ENCODE results near the gene COL18A1. TPM values are rescaled to one million over a fixed set of nuclear protein-coding genes. Genes with fewer than 3 reads are reported as not detected.
A peak's percentile ranks its signal among the peaks of the same experiment; 100 is the strongest.

The COL18A1 gene
- total and polyA plus RNA-seq, 9 of the 15 experiments (the other 6 are each of a cell fraction or from before 2014, with no cell fraction given) = 0.14 to 16.4 (median 2.0) TPM

- TF ChIP-seq ELF2 (CRISPR knock-in tag; IDR thresholded peaks at IDR 0.05) = no peak
- TF ChIP-seq ELK3 (CRISPR knock-in tag; IDR thresholded peaks at IDR 0.05) = no peak
- no peak for TF ChIP-seq ZNF165 (CRISPR knock-in tag; IDR thresholded peaks at IDR 0.05; ENCODE audit: borderline replicate concordance)
- TF ChIP-seq ZNF12 (CRISPR knock-in tag; IDR thresholded peaks at IDR 0.05) = no peak
- peak; percentile 86 to 97 for TF ChIP-seq RCOR1 (IDR thresholded peaks at IDR 0.05; ENCODE audit: borderline replicate concordance in 1 of 2, low read depth in 2 of 2, low read length in 2 of 2)
- TF ChIP-seq RBM14 (IDR thresholded peaks at IDR 0.05; ENCODE audit: borderline replicate concordance, insufficient read depth, low read depth, low read length) = no peak
- TF ChIP-seq, protein P1, sequence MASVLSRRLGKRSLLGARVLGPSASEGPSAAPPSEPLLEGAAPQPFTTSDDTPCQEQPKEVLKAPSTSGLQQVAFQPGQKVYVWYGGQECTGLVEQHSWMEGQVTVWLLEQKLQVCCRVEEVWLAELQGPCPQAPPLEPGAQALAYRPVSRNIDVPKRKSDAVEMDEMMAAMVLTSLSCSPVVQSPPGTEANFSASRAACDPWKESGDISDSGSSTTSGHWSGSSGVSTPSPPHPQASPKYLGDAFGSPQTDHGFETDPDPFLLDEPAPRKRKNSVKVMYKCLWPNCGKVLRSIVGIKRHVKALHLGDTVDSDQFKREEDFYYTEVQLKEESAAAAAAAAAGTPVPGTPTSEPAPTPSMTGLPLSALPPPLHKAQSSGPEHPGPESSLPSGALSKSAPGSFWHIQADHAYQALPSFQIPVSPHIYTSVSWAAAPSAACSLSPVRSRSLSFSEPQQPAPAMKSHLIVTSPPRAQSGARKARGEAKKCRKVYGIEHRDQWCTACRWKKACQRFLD (CRISPR knock-in tag; IDR thresholded peaks at IDR 0.05) = peak; percentile 99
- TF ChIP-seq ZNF444 (CRISPR knock-in tag; IDR thresholded peaks at IDR 0.05) = no peak
- TF ChIP-seq PURB (CRISPR knock-in tag; IDR thresholded peaks at IDR 0.05; ENCODE audit: low read depth) = no peak
- no peak for TF ChIP-seq CGGBP1 (CRISPR knock-in tag; IDR thresholded peaks at IDR 0.05)
- peak; percentile 58; the same call in 1 of the 2 replicates for TF ChIP-seq KLF13 (tag; IDR thresholded peaks at IDR 0.05; ENCODE audit: borderline replicate concordance, low read depth)
- TF ChIP-seq NR1H2 (CRISPR knock-in tag; IDR thresholded peaks at IDR 0.05) = no peak; the same call in 1 of the 2 replicates
- TF ChIP-seq, protein P2, sequence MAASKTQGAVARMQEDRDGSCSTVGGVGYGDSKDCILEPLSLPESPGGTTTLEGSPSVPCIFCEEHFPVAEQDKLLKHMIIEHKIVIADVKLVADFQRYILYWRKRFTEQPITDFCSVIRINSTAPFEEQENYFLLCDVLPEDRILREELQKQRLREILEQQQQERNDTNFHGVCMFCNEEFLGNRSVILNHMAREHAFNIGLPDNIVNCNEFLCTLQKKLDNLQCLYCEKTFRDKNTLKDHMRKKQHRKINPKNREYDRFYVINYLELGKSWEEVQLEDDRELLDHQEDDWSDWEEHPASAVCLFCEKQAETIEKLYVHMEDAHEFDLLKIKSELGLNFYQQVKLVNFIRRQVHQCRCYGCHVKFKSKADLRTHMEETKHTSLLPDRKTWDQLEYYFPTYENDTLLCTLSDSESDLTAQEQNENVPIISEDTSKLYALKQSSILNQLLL (CRISPR knock-in tag; IDR thresholded peaks at IDR 0.05; ENCODE audit: borderline replicate concordance) = no peak
- no peak for TF ChIP-seq CTCFL (IDR thresholded peaks at IDR 0.05; ENCODE audit: borderline replicate concordance, insufficient read depth, low read depth, low read length, poor library complexity, severe bottlenecking)
- TF ChIP-seq ZNF398 (CRISPR knock-in tag; IDR thresholded peaks at IDR 0.05) = no peak
- TF ChIP-seq BDP1 (IDR thresholded peaks at IDR 0.05; ENCODE audit: insufficient read depth, insufficient read length) = no peak
- no peak for TF ChIP-seq HDAC3 (IDR thresholded peaks at IDR 0.05; ENCODE audit: borderline replicate concordance, partially characterized antibody)
Measured at GRCh38 chr21:45410865-45411809, 6.2 kb downstream of the COL18A1 start (continued).
